OCI-LY1 (cell line): ENCODE data around the gene CERS6.

Experiments used
- H2AFZ ChIP-seq: fragments of 200-600 bp; sonication (generic), shearing (Covaris generic); 2 replicates; pipeline ENCODE4 v1.6.0; 2014; ENCODE audit warnings: antibody characterized with exemption, mild to moderate bottlenecking, low read length
- H3F3A ChIP-seq: fragments of 200-600 bp; sonication (generic), shearing (Covaris generic); 2 replicates; pipeline ENCODE4 v1.6.0; 2014; ENCODE audit warnings: mild to moderate bottlenecking, antibody characterized with exemption, low read length, moderate library complexity; ENCODE audit not compliant: insufficient read depth
- H3K27ac ChIP-seq: fragments of 200-600 bp; sonication (generic); 2 replicates; pipeline ENCODE4 v1.5.1; 2014; ENCODE audit warnings: low read length, mixed run types, mild to moderate bottlenecking, low read depth; ENCODE audit not compliant: poor library complexity, severe bottlenecking
- H3K27me3 ChIP-seq: fragments of 200-600 bp; sonication (generic); 2 replicates; pipeline ENCODE4 v1.6.0; 2014; ENCODE audit warnings: antibody characterized with exemption, mild to moderate bottlenecking, low read length, moderate library complexity; ENCODE audit not compliant: insufficient read depth
- H3K36me3 ChIP-seq: fragments of 200-600 bp; sonication (generic); 2 replicates; pipeline ENCODE4 v1.6.1; 2014; ENCODE audit warnings: mild to moderate bottlenecking, antibody characterized with exemption, low read length, moderate library complexity, mixed read lengths; ENCODE audit not compliant: insufficient read depth
- H3K4me1 ChIP-seq: fragments of 200-600 bp; sonication (generic); 2 replicates; pipeline ENCODE4 v1.5.1; 2014; ENCODE audit warnings: mild to moderate bottlenecking, low read length, moderate library complexity; ENCODE audit not compliant: insufficient read depth, severe bottlenecking
- H3K4me2 ChIP-seq: fragments of 200-600 bp; sonication (generic), shearing (Covaris generic); 2 replicates; pipeline ENCODE4 v1.6.1; 2014; ENCODE audit warnings: low read length
- H3K4me3 ChIP-seq: fragments of 200-600 bp; sonication (generic); 2 replicates; pipeline ENCODE4 v1.5.1; 2014; ENCODE audit warnings: low read length, low read depth, mild to moderate bottlenecking, mixed read lengths; ENCODE audit not compliant: poor library complexity, severe bottlenecking
- H3K79me2 ChIP-seq: fragments of 200-600 bp; shearing (Covaris generic); 2 replicates; pipeline ENCODE4 v1.6.1; 2016; ENCODE audit warnings: mixed run types, low read length, mixed read lengths; ENCODE audit not compliant: insufficient read depth
- H3K9ac ChIP-seq: fragments of 200-600 bp; sonication (generic), shearing (Covaris generic); 2 replicates; pipeline ENCODE4 v1.6.1; 2014; ENCODE audit warnings: mild to moderate bottlenecking, low read length, mixed read lengths
- H3K9me2 ChIP-seq: fragments of 200-600 bp; sonication (generic), shearing (Covaris generic); 2 replicates; pipeline ENCODE4 v1.6.1; 2014; ENCODE audit warnings: low read depth, mild to moderate bottlenecking, low read length, mixed read lengths
- H3K9me3 ChIP-seq: fragments of 200-600 bp; shearing (Covaris generic); 2 replicates; pipeline ENCODE4 v1.6.1; 2014; ENCODE audit warnings: low read length, mixed read lengths
- H4K20me1 ChIP-seq: fragments of 200-600 bp; sonication (generic), shearing (Covaris generic); 2 replicates; pipeline ENCODE4 v1.6.0; 2016; ENCODE audit warnings: mild to moderate bottlenecking, low read length; ENCODE audit not compliant: insufficient read depth
- EZH2 ChIP-seq: fragments of 200-600 bp; sonication (generic), shearing (Covaris generic); IDR thresholded peaks from 2 replicates; pipeline ENCODE4 v1.8.0; 2017; ENCODE audit warnings: borderline replicate concordance, mixed run types, mild to moderate bottlenecking, antibody characterized with exemption, low read length, moderate library complexity, mixed read lengths
- TF ChIP-seq, protein P1 (sequence below): fragments of 200-600 bp; sonication (generic), shearing (Covaris generic); IDR thresholded peaks from 2 replicates; pipeline ENCODE4 v1.5.1; 2017; ENCODE audit warnings: mild to moderate bottlenecking, antibody characterized with exemption, low read length, moderate library complexity, mixed read lengths

CERS6 gene

DNA sequence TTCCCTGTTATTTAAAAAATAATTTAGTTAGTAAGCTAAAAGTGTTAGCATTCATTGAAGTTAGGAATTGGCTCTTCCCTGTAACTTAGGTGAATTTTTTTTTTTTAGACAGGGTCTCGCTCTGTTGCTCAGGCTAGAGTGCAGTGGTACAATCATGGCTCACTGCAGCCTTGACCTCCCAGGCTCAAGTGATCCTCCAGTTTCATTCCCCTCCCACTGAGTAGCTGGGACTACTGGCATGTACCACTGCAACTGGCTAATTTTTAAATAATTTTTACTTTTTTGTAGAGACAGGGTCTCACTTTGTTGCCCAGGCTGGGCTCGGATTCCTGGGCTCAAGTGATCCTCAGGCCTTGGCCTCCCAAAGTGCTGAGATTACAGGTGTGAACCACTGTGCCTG is 66.4 kb downstream of the CERS6 start:
- no peak overlapping the region for H3K9ac ChIP-seq
- no peaks in the 10 kb centered on the region for H3K79me2 ChIP-seq
- no peaks in the 10 kb centered on the region for H3F3A ChIP-seq
- H3K36me3 ChIP-seq, result no peaks in the 10 kb centered on the region
- H4K20me1 ChIP-seq, result no peaks in the 10 kb centered on the region
- H3K4me1 ChIP-seq, result no peaks in the 10 kb centered on the region
- H3K27me3 ChIP-seq, result no peaks in the 10 kb centered on the region
- no peaks in the 10 kb centered on the region for H3K9me2 ChIP-seq
- H3K9me3 ChIP-seq, result no peaks in the 10 kb centered on the region
- no peak overlapping the region for H3K27ac ChIP-seq
- no peak for TF ChIP-seq EZH2
- TF ChIP-seq, protein P1, sequence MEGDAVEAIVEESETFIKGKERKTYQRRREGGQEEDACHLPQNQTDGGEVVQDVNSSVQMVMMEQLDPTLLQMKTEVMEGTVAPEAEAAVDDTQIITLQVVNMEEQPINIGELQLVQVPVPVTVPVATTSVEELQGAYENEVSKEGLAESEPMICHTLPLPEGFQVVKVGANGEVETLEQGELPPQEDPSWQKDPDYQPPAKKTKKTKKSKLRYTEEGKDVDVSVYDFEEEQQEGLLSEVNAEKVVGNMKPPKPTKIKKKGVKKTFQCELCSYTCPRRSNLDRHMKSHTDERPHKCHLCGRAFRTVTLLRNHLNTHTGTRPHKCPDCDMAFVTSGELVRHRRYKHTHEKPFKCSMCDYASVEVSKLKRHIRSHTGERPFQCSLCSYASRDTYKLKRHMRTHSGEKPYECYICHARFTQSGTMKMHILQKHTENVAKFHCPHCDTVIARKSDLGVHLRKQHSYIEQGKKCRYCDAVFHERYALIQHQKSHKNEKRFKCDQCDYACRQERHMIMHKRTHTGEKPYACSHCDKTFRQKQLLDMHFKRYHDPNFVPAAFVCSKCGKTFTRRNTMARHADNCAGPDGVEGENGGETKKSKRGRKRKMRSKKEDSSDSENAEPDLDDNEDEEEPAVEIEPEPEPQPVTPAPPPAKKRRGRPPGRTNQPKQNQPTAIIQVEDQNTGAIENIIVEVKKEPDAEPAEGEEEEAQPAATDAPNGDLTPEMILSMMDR, result no peak
- H3K4me3 ChIP-seq, result no peak overlapping the region
- H3K4me2 ChIP-seq, result no peak overlapping the region
- H2AFZ ChIP-seq, result no peak overlapping the region

DNA sequence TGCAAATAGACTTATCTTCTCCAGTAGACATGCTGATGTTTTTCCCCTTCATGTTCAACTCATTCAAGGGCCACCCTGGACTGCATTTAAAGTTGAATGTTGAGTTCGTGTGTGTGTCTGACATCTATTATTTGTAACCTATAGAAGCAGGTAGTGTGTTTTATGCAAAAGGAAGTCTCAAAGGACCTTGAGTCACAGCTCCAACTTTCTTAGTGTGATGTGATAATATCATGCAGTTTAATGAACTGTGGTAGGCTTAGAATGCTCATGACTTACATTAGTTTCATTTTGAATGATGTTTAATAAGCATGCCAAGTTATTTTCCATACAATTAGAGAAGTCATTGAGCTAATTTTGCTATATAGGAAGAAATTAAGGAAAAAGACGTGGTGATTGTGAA is 67.9 kb downstream of the CERS6 start:
- no peak overlapping the region for H3K27ac ChIP-seq
- H3K27me3 ChIP-seq, result no peaks in the 10 kb centered on the region
- no peaks in the 10 kb centered on the region for H3F3A ChIP-seq
- no peak for TF ChIP-seq EZH2
- TF ChIP-seq, protein P1, result no peak
- no peaks in the 10 kb centered on the region for H3K9me3 ChIP-seq
- H3K4me1 ChIP-seq, result no peaks in the 10 kb centered on the region
- no peaks in the 10 kb centered on the region for H3K9me2 ChIP-seq
- no peaks in the 10 kb centered on the region for H4K20me1 ChIP-seq
- H3K9ac ChIP-seq, result no peak overlapping the region
- no peak overlapping the region for H3K4me3 ChIP-seq
- no peaks in the 10 kb centered on the region for H3K36me3 ChIP-seq
- H3K79me2 ChIP-seq, result no peaks in the 10 kb centered on the region
- H2AFZ ChIP-seq, result no peak overlapping the region
- H3K4me2 ChIP-seq, result no peak overlapping the region

DNA sequence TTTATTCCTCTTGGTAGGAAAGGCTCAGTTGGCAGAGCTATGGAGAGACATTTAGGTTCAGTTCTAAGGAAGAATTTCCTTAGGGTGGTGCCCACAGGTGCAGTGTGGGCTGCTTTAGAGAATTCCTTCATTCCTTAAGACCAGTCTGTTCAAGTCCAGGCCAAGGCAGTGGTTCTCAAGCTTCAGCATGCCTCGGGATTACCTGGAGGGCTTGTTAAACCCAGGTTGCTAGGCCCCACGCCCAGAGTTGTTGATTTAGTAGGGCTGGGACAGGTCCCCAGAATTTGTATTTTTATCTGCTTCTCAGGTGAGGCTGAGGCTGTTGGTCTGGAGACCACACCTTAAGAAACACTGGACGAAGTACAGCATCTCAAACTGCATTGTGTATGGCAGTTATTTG is 68.9 kb downstream of the CERS6 start:
- Histone ChIP-seq H3K9ac (no peak overlapping the region), H3K79me2 (no peaks in the 10 kb centered on the region), H3K9me3 (no peaks in the 10 kb centered on the region), H3K4me1 (no peaks in the 10 kb centered on the region), H3K36me3 (no peaks in the 10 kb centered on the region), H2AFZ (no peak overlapping the region), H3K4me2 (no peak overlapping the region), H3K9me2 (no peaks in the 10 kb centered on the region), H4K20me1 (no peaks in the 10 kb centered on the region), H3K27ac (no peak overlapping the region), H3K4me3 (no peak overlapping the region), H3F3A (no peaks in the 10 kb centered on the region), H3K27me3 (no peaks in the 10 kb centered on the region)
- TF ChIP-seq EZH2, result no peak
- TF ChIP-seq, protein P1, result no peak
